GM18870 (cell line): ENCODE results near the gene GRIA4.
"Not testable (repeated sequence)": the region's sequence is repeated elsewhere in the genome, so short reads cannot be mapped to it uniquely, and the experiment has no call there.

Source experiments
- ATAC-seq: cut with Tn5 transposase; IDR thresholded peaks from one replicate; pipeline ENCODE4 v1.9.1; 2021; ENCODE audit warnings: moderate library complexity; ENCODE audit not compliant: unreplicated experiment

Gene GRIA4

DNA sequence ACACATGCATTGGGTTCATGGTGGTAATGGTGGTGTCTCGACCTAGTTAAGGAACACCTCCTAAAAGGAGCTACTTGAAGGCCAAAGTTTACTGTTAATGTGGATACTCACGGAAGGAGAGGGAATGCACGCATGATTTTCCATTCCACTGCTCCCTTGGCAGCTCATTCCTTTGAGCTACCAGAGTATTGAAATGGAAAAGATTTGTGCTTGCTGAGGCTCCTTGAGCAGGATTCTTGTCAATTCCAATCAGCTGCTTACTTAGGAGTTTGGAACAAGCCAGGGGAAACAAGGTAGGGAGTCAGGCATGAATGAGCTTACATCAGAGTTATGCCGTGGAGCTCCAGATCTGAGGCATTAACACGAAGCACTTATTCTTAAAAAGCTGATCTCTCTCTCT, 108.8 kb downstream of the GRIA4 start:
- ATAC-seq: no peak

DNA sequence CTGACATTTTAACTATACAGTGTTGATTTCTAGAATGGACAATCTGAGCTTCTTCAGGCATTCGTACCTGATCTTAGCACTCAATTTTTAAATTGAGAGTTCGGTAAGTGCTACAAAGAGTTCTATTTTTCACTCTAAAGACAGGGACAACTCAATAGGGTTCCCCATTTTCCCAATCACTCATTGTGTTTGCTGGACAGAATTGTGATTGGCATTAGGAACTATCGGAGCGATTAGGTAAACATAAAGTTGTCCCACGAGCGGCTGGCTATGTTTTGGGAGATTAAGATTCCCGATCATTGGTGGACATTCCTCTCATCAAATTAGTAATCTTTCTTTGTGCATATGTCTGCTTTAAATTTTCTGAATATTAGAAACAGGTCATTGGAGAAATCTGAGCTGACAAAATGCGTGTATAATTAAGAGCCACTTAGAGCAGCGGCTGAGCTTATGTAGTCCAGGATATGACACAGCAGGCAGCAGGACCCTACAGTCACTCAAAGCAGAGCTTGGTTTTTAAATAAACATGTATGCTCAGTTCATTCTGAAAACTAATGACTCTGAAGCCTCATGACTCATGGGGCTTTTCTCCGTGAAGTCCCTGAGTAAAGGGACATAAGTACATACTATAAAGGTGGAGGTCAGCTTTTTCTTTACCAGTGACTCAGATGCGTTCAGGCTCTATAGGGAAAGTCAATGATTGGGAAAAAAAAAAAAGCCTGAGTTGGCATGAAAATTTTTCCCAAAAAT, 109.4 kb downstream of the GRIA4 start:
- ATAC-seq: peak; percentile 96

DNA sequence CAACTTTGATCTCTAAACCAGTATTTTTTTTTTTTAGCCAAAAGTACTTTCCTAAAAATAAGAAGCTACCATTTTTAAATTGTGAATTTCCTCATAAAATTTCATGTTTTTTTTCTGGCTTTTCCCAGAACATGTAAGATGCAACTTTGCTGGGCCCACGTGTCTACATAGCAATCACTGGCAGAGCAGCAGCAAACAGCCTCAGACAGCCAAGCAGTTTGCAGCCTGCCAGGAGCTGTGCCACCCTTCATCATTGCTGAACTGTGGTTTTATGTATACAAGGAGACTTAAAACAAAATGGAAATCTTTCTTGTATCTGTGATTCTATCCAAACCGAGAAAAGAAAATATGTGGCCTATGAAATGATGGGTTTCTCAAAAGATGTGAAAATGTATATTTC, 110.2 kb downstream of the GRIA4 start:
- no peak for ATAC-seq

GRCh38 chr11:105723269-105723668, 113.4 kb downstream of the GRIA4 start:
- ATAC-seq: no peak

- no peak for ATAC-seq
Measured at GRCh38 chr11:105732611-105733010, 122.7 kb downstream of the GRIA4 start.

- no peak for ATAC-seq
Measured at GRCh38 chr11:105734426-105734825, 124.6 kb downstream of the GRIA4 start.

DNA sequence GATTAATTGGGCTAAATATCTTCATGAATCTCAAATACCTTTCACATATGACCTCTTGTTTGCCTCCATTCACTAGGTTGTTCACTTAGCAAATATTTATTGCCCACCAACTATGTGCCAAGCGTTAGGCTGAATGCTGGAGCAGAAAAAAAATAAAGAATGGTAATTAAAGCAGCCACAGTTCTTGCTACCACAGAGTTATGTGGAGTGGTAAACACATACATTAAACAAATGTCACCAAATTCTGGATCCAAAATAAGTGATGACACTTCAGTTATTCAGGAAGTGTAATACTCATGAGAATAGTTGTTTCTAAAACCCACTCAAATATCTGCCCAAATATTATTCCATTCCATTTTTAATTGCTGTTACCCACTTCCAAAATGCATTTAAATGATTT, 128.4 kb downstream of the GRIA4 start:
- ATAC-seq: no peak

DNA sequence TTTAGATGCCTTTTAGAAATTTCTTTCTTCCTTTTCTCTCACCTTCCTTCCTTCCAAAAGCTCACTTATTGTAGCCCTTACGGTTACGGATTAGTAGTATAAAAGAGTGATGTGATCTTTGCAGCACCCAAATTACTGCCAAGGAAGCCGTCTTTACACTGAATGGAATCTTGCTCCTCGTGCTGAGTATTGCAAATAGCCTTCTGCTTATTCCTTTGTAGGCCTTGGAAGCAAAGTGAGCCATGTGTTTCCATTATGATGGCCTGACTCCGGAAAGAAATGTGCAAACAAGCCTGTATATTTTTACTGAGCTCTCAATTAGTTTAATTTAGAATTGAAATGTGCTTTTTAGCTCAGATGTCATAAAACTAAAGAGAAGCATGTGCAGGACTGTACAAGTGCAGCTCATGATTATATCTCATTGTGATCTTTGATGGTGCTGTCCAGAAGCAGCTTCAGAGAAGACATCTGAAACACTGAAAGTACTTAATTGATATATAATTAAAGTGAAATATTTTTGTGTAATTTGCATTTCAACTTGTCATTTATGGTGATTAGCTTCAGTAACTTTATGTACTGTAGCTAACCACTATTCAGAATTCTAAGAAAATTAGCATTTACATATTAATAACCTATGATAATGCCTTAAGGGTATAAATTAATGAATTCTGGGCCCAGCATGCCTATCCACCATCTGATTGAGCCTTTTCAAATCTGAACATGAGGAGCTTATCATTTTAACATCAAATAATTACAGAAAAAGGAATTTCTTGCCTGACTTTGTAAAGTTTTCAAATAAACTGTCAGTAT, 129.3 kb downstream of the GRIA4 start:
- no peak for ATAC-seq

- peak; percentile 99 for ATAC-seq
Measured at GRCh38 chr11:105740164-105740903, 130.5 kb downstream of the GRIA4 start.

DNA sequence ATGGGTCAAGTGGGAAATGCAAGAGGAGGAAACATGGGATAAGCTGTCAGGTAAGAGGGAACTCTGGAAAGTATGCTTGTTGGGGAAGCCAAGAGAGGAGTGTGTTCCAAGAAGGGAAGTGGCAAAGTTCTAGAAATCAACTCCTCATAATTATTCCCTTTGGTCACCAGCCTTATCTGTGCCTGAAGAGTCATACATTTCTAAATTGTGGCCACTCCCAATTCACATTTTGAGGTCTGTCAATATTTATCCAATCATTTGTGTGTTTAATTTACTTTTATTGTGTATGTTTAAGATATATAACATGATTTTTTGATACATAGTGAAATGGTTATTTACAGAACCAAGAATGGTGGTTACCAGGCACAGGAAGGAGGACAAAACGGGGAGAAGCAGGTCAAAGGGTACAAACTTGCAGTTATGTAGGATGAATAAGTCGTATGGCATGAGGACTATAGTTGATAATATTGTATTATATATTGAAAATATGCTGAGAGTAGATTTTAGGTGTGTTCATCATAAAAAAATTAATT, 131.7 kb downstream of the GRIA4 start:
- ATAC-seq: no peak

GRCh38 chr11:105754260-105754659, 144.4 kb downstream of the GRIA4 start:
- ATAC-seq: no peak

- no peak for ATAC-seq
Measured at GRCh38 chr11:105754716-105755115, 144.8 kb downstream of the GRIA4 start.

- ATAC-seq: no peak
Measured at GRCh38 chr11:105757107-105757506, 147.2 kb downstream of the GRIA4 start.

- ATAC-seq: no peak
Measured at GRCh38 chr11:105763594-105763993, 153.7 kb downstream of the GRIA4 start.

DNA sequence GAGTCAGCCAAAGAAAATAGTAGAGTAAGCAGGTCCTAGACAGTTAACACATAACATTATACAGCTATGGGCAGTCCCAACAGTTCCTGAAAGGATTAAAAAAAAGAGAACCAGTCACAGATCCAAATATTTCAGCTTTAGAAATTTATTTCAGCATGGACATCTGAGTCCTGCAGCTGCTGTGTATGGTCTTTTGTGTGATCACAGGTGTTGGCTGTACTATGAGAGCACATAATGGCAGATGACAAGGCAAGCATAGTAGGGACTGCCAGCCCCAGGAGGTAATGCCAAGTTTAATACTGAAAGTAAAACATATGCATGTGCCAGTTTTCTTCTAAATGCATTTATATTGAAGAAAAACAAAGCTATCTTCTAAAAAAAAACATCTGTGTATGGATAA, 158.1 kb downstream of the GRIA4 start:
- no peak for ATAC-seq

GRCh38 chr11:105769627-105770026, 159.8 kb downstream of the GRIA4 start:
- no peak for ATAC-seq

GRCh38 chr11:105773452-105773851, 163.6 kb downstream of the GRIA4 start:
- ATAC-seq: not testable (repeated sequence)

DNA sequence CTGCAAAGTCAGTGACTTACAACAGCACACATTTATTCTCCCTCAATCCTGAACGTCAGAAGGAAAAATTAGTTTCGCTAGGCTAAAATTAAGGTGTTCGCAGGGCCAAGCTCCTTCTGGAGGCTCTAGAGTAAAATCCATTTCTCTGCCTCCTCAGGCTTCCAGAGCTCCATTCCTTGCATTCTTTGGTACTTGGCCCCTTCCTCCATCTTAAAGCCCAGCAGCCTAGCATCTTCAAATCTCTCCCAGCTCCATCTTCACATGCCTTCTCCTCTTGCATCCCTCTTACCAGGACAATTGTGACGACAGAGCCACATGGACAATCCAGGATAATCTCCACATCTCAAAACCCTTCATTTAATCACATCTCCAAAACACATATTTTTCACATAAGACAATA, 165.0 kb downstream of the GRIA4 start:
- ATAC-seq: no peak

DNA sequence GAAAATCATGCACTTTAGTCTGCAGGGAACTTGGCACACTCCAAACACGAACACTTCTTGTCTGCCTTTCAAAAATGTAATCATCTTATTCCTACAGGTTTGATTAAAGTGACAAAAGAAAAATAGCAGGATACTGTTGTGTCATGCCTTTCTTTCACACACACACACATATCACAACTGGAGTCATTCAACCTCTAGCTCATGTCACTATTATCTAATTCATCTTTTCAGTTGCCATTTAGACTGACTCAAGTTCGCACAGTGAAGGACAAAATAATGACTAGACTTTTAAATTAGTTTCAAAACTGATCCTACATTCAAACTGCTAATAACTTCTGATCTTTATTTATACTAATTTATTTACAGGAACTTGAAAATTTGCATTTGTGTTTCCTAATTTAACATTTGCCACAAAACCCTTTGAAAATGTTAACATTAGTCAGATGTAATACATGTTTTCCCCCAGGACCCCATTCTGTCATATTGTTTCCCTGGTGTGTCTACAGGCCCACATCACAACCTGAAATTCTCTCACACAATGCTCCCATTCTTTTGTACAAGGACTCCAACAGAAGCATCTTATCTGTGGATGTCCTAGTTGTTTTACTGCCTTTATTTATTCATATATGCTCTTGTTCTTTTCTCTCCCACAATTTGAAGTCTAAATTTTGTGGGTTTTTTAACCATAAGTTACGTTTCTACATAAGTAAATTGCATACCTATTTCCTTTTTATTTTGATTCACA, 171.1 kb downstream of the GRIA4 start:
- ATAC-seq: no peak

DNA sequence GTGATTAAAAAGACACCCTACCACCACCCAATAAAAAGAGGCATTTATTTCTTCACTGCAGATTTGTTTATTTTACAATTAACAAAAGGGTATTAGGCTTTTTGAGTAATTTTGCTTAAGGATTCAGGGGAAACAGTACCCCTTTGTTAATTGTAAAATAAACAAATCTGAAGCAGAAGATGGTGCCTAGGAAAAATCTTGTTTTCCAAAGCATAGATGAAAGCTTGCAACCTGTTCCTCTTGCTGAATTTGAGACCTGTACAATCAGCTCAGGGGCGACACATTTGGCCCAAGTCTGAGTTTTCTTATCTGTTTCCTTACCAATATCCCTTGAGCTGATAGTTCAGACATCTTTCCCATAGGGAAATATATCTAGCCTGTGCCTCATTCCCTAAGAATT, 171.9 kb downstream of the GRIA4 start:
- no peak for ATAC-seq

DNA sequence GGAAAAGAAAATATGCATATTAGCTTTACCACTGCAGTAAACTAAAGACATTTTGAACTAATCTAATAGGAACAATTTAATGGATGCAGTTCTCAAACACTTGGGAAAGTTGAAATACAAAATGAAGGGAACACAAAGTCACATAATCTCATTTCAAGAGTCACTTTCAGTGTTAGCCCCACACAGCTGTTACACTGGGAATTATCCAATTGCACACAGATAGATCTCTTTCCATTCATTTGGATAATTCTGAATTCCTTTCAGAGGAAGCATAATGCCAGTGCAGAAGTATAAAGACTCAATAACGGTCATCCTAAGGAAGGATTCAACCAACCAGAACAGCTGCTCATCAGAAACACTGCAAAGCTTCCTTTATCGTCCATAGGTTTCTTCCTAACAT, 173.3 kb downstream of the GRIA4 start:
- no peak for ATAC-seq
